ENCODE data around the gene CES3. TPM values are rescaled to one million over a fixed set of nuclear protein-coding genes. Genes with fewer than 3 reads are reported as not detected.

CES3 gene
- total and polyA plus RNA-seq, 12 donors = 0.22 to 1.7 (median 0.67) TPM; not detected in 1

GRCh38 chr16:66920924-66921680, 40.0 kb upstream of the CES3 start:
- Histone ChIP-seq H3K36me3 (replicated peaks in 1 of 2) (no peaks in the 10 kb centered on the region), H3K9me3 (replicated peaks in 1 of 3) (no peaks in the 10 kb centered on the region), H3K4me1 (replicated peaks in 1 of 2) (peaks cover 16 to 17% of the 10 kb centered on the region in 2 donors), H3K4me3 (no peak overlapping the region), H3K27ac (no peak overlapping the region), H3K27me3 (no peaks in the 10 kb centered on the region)
- no peak for TF ChIP-seq POLR2A (IDR thresholded peaks at IDR 0.05)
- TF ChIP-seq, protein P1, sequence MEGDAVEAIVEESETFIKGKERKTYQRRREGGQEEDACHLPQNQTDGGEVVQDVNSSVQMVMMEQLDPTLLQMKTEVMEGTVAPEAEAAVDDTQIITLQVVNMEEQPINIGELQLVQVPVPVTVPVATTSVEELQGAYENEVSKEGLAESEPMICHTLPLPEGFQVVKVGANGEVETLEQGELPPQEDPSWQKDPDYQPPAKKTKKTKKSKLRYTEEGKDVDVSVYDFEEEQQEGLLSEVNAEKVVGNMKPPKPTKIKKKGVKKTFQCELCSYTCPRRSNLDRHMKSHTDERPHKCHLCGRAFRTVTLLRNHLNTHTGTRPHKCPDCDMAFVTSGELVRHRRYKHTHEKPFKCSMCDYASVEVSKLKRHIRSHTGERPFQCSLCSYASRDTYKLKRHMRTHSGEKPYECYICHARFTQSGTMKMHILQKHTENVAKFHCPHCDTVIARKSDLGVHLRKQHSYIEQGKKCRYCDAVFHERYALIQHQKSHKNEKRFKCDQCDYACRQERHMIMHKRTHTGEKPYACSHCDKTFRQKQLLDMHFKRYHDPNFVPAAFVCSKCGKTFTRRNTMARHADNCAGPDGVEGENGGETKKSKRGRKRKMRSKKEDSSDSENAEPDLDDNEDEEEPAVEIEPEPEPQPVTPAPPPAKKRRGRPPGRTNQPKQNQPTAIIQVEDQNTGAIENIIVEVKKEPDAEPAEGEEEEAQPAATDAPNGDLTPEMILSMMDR (IDR thresholded peaks at IDR 0.05) = no peak
- 76 to 87% (median 82%) methylated on average over 6 to 9 of the region's 9 CpGs for WGBS, 4 donors
- intact Hi-C loops (cut with DNase I) = no loop called here
- no peak for DNase-seq

- Histone ChIP-seq H3K9me3 (replicated peaks in 1 of 3) (no peaks in the 10 kb centered on the region), H3K27me3 (no peaks in the 10 kb centered on the region), H3K36me3 (replicated peaks in 1 of 2) (no peaks in the 10 kb centered on the region), H3K27ac (no peak overlapping the region), H3K4me3 (no peak overlapping the region), H3K4me1 (replicated peaks in 1 of 2) (peaks cover 22 to 23% of the 10 kb centered on the region in 2 donors)
- DNase-seq = no peak
- 77 to 92% (median 83%) methylated on average over 27 to 42 of the region's 42 CpGs for WGBS, 4 donors
- TF ChIP-seq POLR2A (IDR thresholded peaks at IDR 0.05) = no peak
- TF ChIP-seq, protein P1 (IDR thresholded peaks at IDR 0.05) = no peak
- intact Hi-C loops (cut with DNase I) = no loop called here
These were observed 39.2 kb upstream of the CES3 start for GRCh38 chr16:66921729-66922450.

GRCh38 chr16:66923247-66923731, 37.8 kb upstream of the CES3 start:
- intact Hi-C loops (cut with DNase I) = no loop called here
- Histone ChIP-seq H3K27ac (peak overlapping the region in 4 of 5 donors; percentile 58 to 82 (median 64)), H3K9me3 (replicated peaks in 1 of 3) (no peaks in the 10 kb centered on the region), H3K27me3 (no peaks in the 10 kb centered on the region), H3K36me3 (replicated peaks in 1 of 2) (no peaks in the 10 kb centered on the region), H3K4me3 (peak overlapping the region in 1 of 4 donors; percentile 58), H3K4me1 (replicated peaks in 1 of 2) (peaks cover 23 to 31% of the 10 kb centered on the region in 2 donors)
- DNase-seq = peak; percentile 67 to 88 (median 84)
- WGBS, 4 donors = 33 to 62% (median 47%) methylated on average over 3 to 18 of the region's 18 CpGs
- TF ChIP-seq POLR2A (IDR thresholded peaks at IDR 0.05) = peak in 1 of 2 donors; percentile 26
- TF ChIP-seq, protein P1 (IDR thresholded peaks at IDR 0.05) = no peak

DNA sequence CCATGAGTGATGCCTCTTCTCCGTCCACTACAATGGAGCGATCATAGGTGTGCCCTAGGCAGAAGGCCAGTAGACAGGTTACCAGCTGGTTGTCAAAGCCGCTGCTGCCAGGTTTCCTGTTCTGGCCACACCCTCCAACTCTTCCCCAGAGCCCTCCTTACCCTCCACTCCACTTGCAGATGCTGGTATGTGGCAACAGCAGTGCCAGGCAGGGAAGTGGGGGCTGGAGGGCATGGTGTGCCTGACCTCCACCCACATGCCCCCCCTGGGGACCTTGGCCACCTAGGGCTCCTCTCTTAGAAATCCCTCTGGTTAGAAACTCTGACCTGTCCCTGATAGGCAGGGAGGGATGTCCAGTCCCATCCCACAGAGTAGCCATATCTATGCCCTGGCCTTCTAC, 37.2 kb upstream of the CES3 start:
- peak overlapping the region in 3 of 5 donors; percentile 37 to 82 (median 58) for H3K27ac ChIP-seq
- H3K4me1 ChIP-seq (replicated peaks in 1 of 2) = peaks cover 28 to 34% of the 10 kb centered on the region in 2 donors
- no peaks in the 10 kb centered on the region for H3K9me3 ChIP-seq (replicated peaks in 1 of 3)
- intact Hi-C loops (cut with DNase I) = no loop called here
- no peaks in the 10 kb centered on the region for H3K27me3 ChIP-seq
- no peaks in the 10 kb centered on the region for H3K36me3 ChIP-seq (replicated peaks in 1 of 2)
- peak in 1 of 7 donors; percentile 49 for DNase-seq
- TF ChIP-seq, protein P1 (IDR thresholded peaks at IDR 0.05) = no peak
- TF ChIP-seq POLR2A (IDR thresholded peaks at IDR 0.05) = no peak
- H3K4me3 ChIP-seq = peak overlapping the region in 1 of 4 donors; percentile 58
- WGBS, 4 donors = 55 to 82% (median 75%) methylated on average over 3 of the region's 3 CpGs
